Activated CD4-positive, alpha-beta T cell treated with anti-CD3 and anti-CD28 coated beads, Interleukin-2, amount 50 U/mL, for 4 hours (primary cell): ENCODE results near the gene ZNF229.
"Not testable (repeated sequence)": the region's sequence is repeated elsewhere in the genome, so short reads cannot be mapped to it uniquely, and the experiment has no call there.

Experiments
- DNase-seq, 2 experiments: peaks; one replicate each; pipeline ENCODE4 v3.0.0-alpha.2; 2020

Gene ZNF229

DNA sequence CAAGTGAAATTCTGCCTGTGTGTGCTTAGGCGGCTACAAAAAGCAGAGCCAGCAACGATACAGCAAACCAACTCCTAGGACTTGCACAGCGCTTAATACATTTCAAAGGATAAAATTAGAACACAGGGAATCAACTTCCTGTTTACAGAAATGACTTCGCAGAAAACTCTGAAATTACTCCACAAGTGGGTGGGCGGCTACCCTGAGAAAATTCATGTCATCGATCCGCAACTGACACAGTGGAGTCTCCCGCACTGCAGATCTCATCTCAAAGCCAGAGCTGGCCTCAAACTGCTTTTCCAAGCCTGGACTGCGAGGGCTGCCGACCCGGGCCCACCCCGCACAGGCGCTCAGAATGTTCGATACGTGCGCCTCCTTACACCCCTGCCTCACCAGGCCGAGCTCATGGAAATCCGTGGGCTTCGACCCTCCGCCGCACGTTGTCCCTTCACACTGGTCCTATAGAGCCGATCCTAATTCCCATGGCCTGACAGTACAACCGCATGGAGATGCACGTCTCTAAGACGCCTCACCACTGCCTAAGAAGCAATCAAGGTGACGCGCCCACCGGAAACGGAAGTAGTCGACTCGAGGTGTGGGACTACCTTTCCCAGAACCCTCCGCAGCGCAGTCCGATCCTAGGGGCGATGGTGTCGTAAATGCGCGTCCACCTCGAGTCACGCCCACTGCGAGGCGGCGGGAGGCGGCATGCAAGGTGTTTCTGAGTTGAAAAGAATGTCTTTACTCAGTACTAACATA lies at the start of gene ZNF229:
ZNF229 (minus strand) TSS at position 557 of the 759 bp plus-strand sequence. CDS start 5,625 bp downstream, outside the sequence.
- DNase-seq, result peak; percentile 47 to 48

GRCh38 chr19:44496711-44497110 lies 48.4 kb upstream of the ZNF229 start:
- no peak for DNase-seq

DNA sequence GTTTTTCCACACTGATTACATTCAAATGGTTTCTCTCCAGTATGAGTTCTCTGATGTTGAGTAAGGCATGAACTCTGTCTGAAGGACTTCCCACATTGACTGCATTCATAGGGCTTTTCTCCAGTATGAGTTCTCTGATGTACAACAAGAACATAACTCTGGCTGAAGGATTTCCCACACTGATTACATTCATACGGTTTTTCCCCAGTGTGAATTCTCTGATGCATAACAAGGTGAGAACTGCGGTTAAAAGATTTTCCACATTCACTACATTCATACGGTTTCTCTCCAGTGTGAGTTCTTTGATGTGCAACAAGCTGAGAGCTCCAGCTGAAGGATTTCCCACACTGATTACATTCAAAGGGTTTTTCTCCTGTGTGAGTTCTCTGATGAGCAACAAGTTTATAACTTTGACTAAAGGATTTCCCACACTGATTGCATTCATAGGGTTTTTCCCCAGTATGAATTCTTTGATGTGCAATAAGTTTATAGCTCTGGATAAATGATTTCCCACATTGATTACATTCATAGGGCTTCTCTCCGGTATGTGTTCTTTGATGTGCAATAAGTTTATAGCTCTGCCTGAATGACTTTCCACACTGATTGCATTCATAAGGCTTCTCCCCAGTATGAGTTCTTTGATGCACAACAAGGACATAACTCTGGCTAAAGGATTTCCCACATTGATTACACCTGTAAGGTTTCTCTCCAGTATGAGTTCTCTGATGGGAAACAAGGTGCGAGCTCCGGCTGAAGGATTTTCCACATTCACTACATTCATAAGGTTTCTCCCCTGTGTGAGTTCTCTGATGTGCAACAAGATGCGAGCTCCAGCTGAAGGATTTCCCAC lies 28.5 kb upstream of the ZNF229 start:
- DNase-seq, result no peak

GRCh38 chr19:44468730-44469129 lies 20.5 kb upstream of the ZNF229 start:
- not testable (repeated sequence) for DNase-seq

DNA sequence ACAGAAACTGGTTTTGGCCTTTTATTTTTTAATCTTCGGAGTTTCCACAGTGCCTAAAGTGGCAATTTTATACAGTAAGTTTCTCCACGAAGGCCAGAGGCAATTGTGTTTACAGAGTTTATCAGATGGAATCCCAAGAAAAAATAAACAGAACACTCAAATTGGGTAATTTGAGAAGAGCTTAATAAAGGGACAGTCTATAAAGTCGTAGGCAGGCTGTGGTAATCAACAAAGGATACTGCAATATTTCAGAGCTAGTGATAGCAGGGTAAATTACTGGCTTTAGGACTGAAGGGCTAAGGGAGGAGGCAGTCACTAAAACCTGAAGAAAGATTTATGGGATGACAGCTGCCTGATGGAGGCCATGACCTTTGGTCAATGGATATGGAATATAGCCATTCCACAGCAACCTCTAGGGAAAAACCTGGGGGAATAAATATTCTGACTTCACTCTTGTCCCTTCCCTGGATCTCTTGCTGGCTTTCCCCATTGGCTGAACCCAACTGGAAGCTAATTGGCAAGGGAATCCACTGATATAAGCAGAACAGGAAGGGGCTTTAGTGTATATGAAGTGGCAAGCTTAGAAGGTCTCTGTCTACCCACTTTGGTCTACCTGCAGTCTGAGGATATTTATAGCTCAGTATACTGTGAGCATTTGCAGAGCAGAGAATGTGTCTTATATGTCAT lies 14.5 kb upstream of the ZNF229 start:
- not testable (repeated sequence) for DNase-seq

DNA sequence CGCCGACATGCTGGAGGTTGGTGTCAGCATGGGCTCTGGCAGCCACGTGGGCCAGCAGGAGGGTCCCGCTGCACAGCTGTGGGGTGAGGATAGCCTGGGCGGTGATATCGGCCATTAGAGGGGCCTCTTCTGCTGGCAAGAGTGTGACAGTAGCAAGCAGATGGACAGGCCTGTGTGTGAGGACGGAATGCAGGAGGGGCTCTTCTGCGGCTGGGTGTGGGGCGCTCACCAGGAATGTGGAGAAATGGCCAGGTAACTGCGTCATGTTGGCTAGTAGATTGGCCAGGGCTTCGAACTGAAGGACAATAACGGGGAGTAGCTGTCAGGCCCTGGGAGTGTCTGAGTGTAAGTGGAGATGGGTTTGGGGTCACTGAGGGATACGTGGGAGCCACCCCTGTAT lies 7.7 kb upstream of the ZNF229 start:
- not testable (repeated sequence) for DNase-seq

- DNase-seq, result no peak
Observed at GRCh38 chr19:44455100-44455499, 6.8 kb upstream of the ZNF229 start.

GRCh38 chr19:44452367-44452766 lies 4.1 kb upstream of the ZNF229 start:
- no peak for DNase-seq

DNA sequence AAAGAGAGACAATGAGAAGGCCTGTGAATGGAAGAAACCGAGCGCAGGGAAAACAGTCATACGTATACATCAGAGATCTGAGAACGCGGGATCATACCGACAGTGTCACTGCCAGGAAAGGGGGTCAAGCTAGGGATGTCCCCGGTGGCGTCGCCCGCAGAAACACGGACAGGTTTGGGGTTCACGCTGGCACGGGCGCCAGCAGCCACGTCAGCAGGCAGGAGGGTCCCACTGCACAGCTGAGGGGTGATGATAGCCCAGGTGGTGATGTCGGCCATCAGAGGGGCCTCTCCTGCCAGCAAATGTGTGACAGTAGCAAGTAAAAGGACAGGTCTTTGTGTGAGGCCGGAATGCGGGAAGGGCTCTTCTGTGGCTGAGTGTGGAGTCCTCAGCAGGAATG lies 3.4 kb upstream of the ZNF229 start:
- DNase-seq, result no peak

DNA sequence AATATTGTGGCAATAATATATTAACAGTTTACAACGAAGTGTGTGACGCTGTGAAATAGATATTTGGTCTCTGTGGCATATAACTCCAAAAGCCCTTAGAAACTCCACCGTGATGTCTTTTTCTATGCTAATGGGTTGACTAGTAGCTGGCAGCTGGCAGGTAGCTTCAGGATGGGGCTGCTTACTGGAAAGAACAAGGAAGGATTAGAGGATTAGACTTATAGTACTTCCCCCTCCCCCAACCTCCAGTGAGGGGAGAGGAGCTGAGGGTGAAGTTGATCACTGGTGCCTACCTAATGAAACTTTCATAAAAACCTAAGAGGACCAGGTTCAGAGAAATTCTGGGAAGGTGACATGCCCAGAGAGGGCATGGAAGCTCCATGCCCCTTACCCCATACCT lies 9.8 kb downstream of the ZNF229 start:
- DNase-seq, result no peak

DNA sequence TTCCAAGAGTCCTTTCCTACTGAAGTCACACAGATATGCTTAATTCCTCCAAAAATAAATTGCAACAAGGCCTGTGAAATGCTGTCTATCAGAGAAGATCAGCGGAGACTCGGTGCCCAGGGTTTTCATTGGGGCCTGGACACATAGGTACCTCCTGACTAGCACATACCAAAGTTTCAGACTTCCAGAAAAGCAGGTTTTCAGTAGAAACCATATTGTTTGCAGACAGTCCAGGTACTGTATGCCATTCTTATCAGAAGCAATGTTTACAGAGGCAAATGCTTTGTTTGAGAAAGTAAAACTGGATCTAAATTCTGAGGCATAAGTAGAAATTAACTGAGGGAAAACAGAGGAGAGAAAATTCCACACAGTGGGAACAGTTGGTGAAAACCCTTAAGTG lies 12.8 kb downstream of the ZNF229 start:
- no peak for DNase-seq

- DNase-seq, result no peak
Observed at GRCh38 chr19:44430956-44431355, 17.3 kb downstream of the ZNF229 start.

DNA sequence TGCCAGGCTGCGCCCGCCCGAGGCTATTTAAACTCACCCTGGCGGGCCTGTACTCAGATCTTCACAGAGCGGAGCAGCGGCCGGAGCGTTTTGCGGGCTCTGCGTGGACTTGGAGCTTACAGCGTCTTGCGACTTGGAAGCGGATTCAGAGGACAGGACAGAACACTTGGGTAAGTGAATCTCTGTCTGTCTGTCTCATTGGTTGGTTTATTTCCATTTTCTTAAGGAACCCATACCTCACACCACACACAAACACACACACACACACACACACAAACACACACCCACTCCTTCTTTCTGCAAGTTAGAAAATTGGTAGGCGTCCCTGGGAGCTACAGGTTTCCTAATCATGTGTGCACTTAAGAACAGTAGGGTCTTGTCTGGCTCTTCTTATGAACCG lies 32.7 kb downstream of the ZNF229 start:
- DNase-seq, result not testable (repeated sequence)

DNA sequence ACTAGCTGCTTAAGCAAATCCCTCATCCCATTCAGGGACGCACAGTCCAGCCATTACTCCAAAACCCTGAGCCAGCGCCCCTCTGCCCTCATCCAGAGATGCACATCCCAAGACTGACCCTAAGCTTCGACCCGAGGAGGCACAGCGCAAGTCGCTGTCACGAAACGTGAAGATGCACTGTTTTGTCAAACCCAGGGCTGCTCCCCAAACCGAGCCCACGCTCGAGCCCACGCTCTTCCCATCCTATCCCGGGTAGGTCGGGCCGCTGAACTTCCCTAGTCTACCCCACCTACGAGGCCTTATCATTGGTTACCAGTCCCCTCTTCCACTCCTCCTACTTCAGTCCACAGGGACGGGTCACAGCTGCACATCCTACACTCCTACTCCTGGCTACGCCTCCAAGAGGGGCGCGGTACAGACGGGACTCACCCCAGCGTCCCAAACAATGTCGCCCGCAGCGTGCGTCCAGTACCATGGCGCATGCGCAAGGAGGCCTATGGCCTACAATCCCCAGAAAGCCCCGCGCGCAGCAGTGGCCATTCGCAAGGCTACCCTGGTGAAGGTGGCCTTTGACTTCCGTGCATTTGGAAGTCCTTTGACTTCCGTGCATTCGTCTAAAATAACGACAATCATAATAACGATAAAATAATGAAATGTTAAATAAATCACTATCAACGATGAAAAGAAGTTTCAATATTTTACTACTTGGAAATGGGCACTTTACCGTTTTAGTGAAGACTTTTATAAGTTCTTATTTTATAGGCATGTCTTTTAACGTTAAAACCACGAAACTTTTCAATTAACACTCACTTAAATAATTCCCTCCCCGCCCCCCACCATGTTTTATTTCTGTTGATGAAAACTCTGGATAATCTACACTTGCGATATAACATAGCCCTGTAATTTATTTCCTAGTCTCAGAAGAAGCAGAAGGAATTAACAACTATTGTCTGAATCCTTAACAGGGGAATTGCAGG lies 46.8 kb downstream of the ZNF229 start, which contains the start of gene ZNF285:
ZNF285 (minus strand) TSS at position 470 of the 977 bp plus-strand sequence. CDS start 4,395 bp downstream, outside the sequence.
- DNase-seq, result peak; percentile 47 to 54

- not testable (repeated sequence) for DNase-seq
Observed at GRCh38 chr19:44389268-44389667, 59.0 kb downstream of the ZNF229 start.
